Measurements from ENCODE around the gene C14orf180. TPM values are rescaled to one million over a fixed set of nuclear protein-coding genes. Genes with fewer than 3 reads are reported as not detected.

C14orf180 gene
- total RNA-seq, 1 donor from 2014 or later: 0.14 TPM

DNA sequence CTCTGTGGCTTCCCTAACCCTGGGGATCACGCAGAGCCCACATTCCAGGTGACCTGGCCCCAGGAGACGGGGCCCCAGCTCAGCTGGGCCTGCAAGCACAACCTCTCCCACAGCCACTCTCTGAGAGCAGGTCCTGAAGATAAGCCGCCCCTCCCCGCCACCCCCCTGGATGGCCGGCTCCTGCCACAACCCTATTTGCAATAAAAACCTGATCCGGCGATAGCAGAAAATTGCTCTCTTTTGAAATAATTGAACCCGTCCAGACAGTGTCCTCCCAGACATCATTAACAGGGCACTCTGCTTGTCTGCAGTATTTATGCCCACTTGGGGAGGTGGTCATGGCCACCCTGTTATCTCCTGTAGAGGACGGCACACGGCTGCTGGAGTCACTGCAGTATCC lies 5.0 kb downstream of the C14orf180 start:
- Histone ChIP-seq H3K27ac (no peak overlapping the region), H3K36me3 (no peaks in the 10 kb centered on the region), H3K4me3 (no peak overlapping the region), H3K27me3 (peaks cover 20% of the 10 kb centered on the region), H3K4me1 (no peaks in the 10 kb centered on the region), H3K9me3 (no peaks in the 10 kb centered on the region)
- no peak for DNase-seq
- intact Hi-C loops (cut with DNase I): no loop called here
- no peak for ATAC-seq
- TF ChIP-seq, protein P1, sequence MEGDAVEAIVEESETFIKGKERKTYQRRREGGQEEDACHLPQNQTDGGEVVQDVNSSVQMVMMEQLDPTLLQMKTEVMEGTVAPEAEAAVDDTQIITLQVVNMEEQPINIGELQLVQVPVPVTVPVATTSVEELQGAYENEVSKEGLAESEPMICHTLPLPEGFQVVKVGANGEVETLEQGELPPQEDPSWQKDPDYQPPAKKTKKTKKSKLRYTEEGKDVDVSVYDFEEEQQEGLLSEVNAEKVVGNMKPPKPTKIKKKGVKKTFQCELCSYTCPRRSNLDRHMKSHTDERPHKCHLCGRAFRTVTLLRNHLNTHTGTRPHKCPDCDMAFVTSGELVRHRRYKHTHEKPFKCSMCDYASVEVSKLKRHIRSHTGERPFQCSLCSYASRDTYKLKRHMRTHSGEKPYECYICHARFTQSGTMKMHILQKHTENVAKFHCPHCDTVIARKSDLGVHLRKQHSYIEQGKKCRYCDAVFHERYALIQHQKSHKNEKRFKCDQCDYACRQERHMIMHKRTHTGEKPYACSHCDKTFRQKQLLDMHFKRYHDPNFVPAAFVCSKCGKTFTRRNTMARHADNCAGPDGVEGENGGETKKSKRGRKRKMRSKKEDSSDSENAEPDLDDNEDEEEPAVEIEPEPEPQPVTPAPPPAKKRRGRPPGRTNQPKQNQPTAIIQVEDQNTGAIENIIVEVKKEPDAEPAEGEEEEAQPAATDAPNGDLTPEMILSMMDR (IDR thresholded peaks at IDR 0.05): no peak

DNA sequence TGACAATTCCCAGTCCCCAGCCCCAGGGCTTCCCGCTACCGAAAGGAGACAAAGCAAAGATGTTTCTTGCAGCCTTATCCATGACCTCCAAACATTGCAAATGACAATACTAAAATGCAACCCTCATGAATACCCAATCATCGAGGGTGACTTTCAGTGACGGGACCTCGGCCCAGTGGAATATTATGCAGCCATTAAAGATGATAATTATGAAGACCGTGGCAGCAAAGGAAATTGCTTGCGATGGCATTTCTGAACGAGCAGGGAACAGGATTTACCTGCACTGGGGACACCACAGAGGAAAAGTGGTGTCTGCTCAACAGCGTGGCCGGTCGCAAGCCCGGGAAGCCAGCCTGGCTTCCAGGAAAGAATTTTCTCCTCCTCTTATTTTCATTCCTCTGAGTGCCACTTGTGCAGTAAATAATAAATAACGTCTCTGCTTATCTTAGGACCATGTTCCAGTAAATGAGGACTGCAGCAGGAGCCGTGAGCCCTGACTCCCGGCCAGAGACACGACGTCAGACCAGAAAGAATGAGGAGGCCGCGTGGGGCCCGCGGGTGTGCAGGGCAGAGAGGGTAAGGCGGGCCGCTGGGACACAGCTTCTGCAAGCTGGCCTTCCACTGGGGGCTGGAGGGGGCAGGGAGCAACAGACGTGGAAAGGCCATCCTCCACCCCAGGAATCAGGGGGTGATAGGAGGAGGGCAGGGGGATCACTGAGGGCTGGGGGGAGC lies 6.6 kb downstream of the C14orf180 start:
- H3K4me1 ChIP-seq: no peaks in the 10 kb centered on the region
- ATAC-seq: peak; percentile 21
- H3K9me3 ChIP-seq: no peaks in the 10 kb centered on the region
- intact Hi-C loops (cut with DNase I): no loop called here
- TF ChIP-seq, protein P1 (IDR thresholded peaks at IDR 0.05): no peak
- no peak overlapping the region for H3K27ac ChIP-seq
- H3K36me3 ChIP-seq: no peaks in the 10 kb centered on the region
- peaks cover 15% of the 10 kb centered on the region for H3K27me3 ChIP-seq
- DNase-seq: no peak
- H3K4me3 ChIP-seq: no peak overlapping the region

- Histone ChIP-seq H3K27ac (no peak overlapping the region), H3K4me3 (no peak overlapping the region), H3K36me3 (no peaks in the 10 kb centered on the region), H3K27me3 (peaks cover 15% of the 10 kb centered on the region), H3K4me1 (no peaks in the 10 kb centered on the region), H3K9me3 (no peaks in the 10 kb centered on the region)
- TF ChIP-seq, protein P1 (IDR thresholded peaks at IDR 0.05): no peak
- intact Hi-C loops (cut with DNase I): no loop called here
- DNase-seq: no peak
- ATAC-seq: peak; percentile 7
Observed at GRCh38 chr14:104586832-104587620, 7.5 kb downstream of the C14orf180 start.

GRCh38 chr14:104587641-104588040 lies 8.1 kb downstream of the C14orf180 start:
- Histone ChIP-seq H3K9me3 (no peaks in the 10 kb centered on the region), H3K4me1 (no peaks in the 10 kb centered on the region), H3K27me3 (peaks cover 15% of the 10 kb centered on the region), H3K36me3 (no peaks in the 10 kb centered on the region), H3K27ac (no peak overlapping the region), H3K4me3 (no peak overlapping the region)
- intact Hi-C loops (cut with DNase I): no loop called here
- DNase-seq: no peak
- ATAC-seq: no peak
- TF ChIP-seq, protein P1 (IDR thresholded peaks at IDR 0.05): no peak

DNA sequence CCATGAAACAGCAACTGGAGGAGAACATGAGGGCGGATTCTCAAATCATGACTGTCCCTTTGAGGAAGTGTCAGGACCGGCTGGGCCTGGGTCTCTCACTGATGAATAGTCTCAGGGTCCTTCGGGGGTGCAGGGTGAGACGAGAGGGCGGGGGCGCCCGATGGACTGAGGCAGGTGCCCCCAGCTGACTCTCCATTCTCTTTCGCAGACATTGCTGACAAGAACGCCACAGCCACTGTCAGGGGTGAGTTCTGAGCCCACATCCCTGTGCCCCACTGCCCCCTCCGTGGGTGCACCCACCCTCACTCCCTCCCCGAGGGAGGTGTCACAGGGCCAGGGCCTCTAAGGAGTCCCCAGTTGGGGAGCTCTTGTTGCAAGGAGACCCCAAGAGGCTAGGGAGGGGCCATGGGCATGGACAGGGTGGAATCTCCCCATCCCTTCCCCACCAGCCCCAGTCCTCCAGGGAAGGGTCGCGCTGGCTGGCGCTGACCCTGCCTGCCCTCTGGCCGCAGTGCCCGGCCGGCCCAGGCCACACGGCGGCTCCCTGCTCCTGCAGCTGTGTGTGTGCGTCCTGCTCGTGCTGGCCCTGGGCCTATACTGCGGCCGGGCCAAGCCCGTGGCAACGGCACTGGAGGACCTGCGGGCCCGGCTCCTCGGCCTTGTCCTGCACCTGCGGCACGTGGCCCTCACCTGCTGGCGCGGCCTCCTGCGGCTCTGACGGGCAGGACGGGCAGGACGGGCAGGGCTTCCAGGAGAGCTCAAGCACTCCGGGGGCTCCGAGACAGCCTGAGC lies 8.7 kb downstream of the C14orf180 start:
- H3K4me1 ChIP-seq: no peaks in the 10 kb centered on the region
- ATAC-seq (no peak), DNase-seq (no peak)
- TF ChIP-seq, protein P1 (IDR thresholded peaks at IDR 0.05): no peak
- intact Hi-C loops (cut with DNase I): no loop called here
- no peak overlapping the region for H3K27ac ChIP-seq
- no peaks in the 10 kb centered on the region for H3K36me3 ChIP-seq
- H3K9me3 ChIP-seq: no peaks in the 10 kb centered on the region
- H3K27me3 ChIP-seq: peaks cover 15% of the 10 kb centered on the region
- H3K4me3 ChIP-seq: no peak overlapping the region
